8988T (cell line): ENCODE data around the gene CPXM2.
"Not testable (repeated sequence)": the region's sequence is repeated elsewhere in the genome, so short reads cannot be mapped to it uniquely, and the experiment has no call there.

Source experiments
- DNase-seq: peaks from one replicate; pipeline ENCODE4 v3.0.0; 2011

The CPXM2 gene

GRCh38 chr10:123766012-123766411 is 125.6 kb downstream of the CPXM2 start:
- no peak for DNase-seq

GRCh38 chr10:123761666-123762230 is 129.9 kb downstream of the CPXM2 start:
- no peak for DNase-seq

- no peak for DNase-seq
These were observed 130.6 kb downstream of the CPXM2 start for GRCh38 chr10:123761038-123761428.

GRCh38 chr10:123760356-123761037 is 131.1 kb downstream of the CPXM2 start:
- no peak for DNase-seq

GRCh38 chr10:123759501-123760031 is 132.0 kb downstream of the CPXM2 start:
- no peak for DNase-seq

- DNase-seq = no peak
These were observed 132.6 kb downstream of the CPXM2 start for GRCh38 chr10:123759041-123759440.

GRCh38 chr10:123757853-123758252 is 133.8 kb downstream of the CPXM2 start:
- DNase-seq = no peak

GRCh38 chr10:123755061-123755460 is 136.5 kb downstream of the CPXM2 start:
- DNase-seq = no peak

GRCh38 chr10:123754123-123754522 is 137.5 kb downstream of the CPXM2 start:
- DNase-seq = no peak

GRCh38 chr10:123751342-123752134 is 140.1 kb downstream of the CPXM2 start:
- DNase-seq = no peak

- no peak for DNase-seq
These were observed 140.7 kb downstream of the CPXM2 start for GRCh38 chr10:123750901-123751300.

GRCh38 chr10:123748711-123749110 is 142.9 kb downstream of the CPXM2 start:
- DNase-seq = no peak

GRCh38 chr10:123747426-123747825 is 144.2 kb downstream of the CPXM2 start:
- DNase-seq = no peak

GRCh38 chr10:123746942-123747341 is 144.7 kb downstream of the CPXM2 start:
- DNase-seq = no peak

- no peak for DNase-seq
These were observed 145.1 kb downstream of the CPXM2 start for GRCh38 chr10:123746520-123746919.

GRCh38 chr10:123746061-123746460 is 145.5 kb downstream of the CPXM2 start:
- no peak for DNase-seq

- no peak for DNase-seq
These were observed 147.4 kb downstream of the CPXM2 start for GRCh38 chr10:123744224-123744536.

- no peak for DNase-seq
These were observed 148.0 kb downstream of the CPXM2 start for GRCh38 chr10:123743441-123744223.

GRCh38 chr10:123742751-123743440 is 148.7 kb downstream of the CPXM2 start:
- no peak for DNase-seq

- DNase-seq = no peak
These were observed 149.9 kb downstream of the CPXM2 start for GRCh38 chr10:123741711-123742110.

GRCh38 chr10:123741146-123741545 is 150.5 kb downstream of the CPXM2 start:
- DNase-seq = no peak

- not testable (repeated sequence) for DNase-seq
These were observed 154.7 kb downstream of the CPXM2 start for GRCh38 chr10:123736917-123737316.

- DNase-seq = no peak
These were observed 162.1 kb downstream of the CPXM2 start for GRCh38 chr10:123729523-123729922.
